Endothelial cell of umbilical vein (primary cell): ENCODE measurements around the gene SNX24. TPM values are rescaled to one million over a fixed set of nuclear protein-coding genes. Genes with fewer than 3 reads are reported as not detected.

Source experiments
- BruUV-seq: library from RNA; stranded (reverse); fragments of 400-500 nt; replicated peaks from 2 replicates; lab custom pipeline; 2021; lab: Mats Ljungman, UMichigan
- CTCF ChIA-PET: fragments of 300-600, 350-600 bp; sonication (Branson Sonifier 250); formaldehyde crosslinking; loops from one replicate; lab custom pipeline; 2021; ENCODE audit warnings: antibody characterized with exemption, inconsistent platforms; lab: Charles Lee
- POLR2A ChIA-PET: fragments of 300-600, 350-600 bp; sonication (Branson Sonifier 250); formaldehyde crosslinking; loops from one replicate; lab custom pipeline; 2021; ENCODE audit warnings: antibody characterized with exemption, inconsistent platforms; lab: Charles Lee
- DNase-seq: peaks from one replicate; pipeline ENCODE4 v3.0.0-alpha.2; 2011; ENCODE audit warnings: low read depth, low spot score
- FAIRE-seq: peaks from 2 replicates; lab custom pipeline; 2011; peaks lifted over from hg19 to GRCh38; lab: Jason Lieb, UNC
- H2AFZ ChIP-seq: 2 replicates; pipeline ENCODE4 v1.6.0; 2012; ENCODE audit warnings: low read depth, low read length, control low read depth, inconsistent platforms
- H3K27ac ChIP-seq: 2 replicates; pipeline ENCODE4 v1.5.1; 2011; ENCODE audit warnings: low read depth, mild to moderate bottlenecking, control low read depth, low read length, moderate library complexity; ENCODE audit not compliant: insufficient read depth
- H3K27me3 ChIP-seq, 2 experiments: 2 replicates each; pipeline versions ENCODE4 v1.6.0 to v1.6.1; 2011; ENCODE audit warnings: low read length in 2 of 2, mixed read lengths in 1 of 2; ENCODE audit not compliant: control insufficient read depth in 2 of 2, insufficient read depth in 2 of 2
- H3K36me3 ChIP-seq, 2 experiments: 2 replicates in 1 of 2; 3 replicates in 1 of 2; pipeline ENCODE4 v1.5.1; 2011; ENCODE audit warnings: low read length in 2 of 2, mild to moderate bottlenecking in 1 of 2, moderate library complexity in 1 of 2; ENCODE audit not compliant: control insufficient read depth in 2 of 2, insufficient read depth in 2 of 2; ENCODE audit errors: extremely low read depth in 1 of 2
- H3K4me1 ChIP-seq: 3 replicates; pipeline ENCODE4 v1.5.1; 2011; ENCODE audit warnings: mild to moderate bottlenecking, low read length; ENCODE audit not compliant: control insufficient read depth, insufficient read depth; ENCODE audit errors: extremely low read depth
- H3K4me2 ChIP-seq: 2 replicates; pipeline ENCODE4 v1.6.1; 2011; ENCODE audit warnings: low read length, control low read depth, mixed read lengths; ENCODE audit not compliant: insufficient read depth
- H3K4me3 ChIP-seq, 3 experiments: fragments of 200-600 bp in 1 of 3; sonication (generic), shearing (Covaris generic) in 1 of 3; replicated peaks in 1 of 3; 2 replicates each; pipeline ENCODE4 v1.5.1; 2011 to 2016; ENCODE audit warnings: control low read depth in 3 of 3, low read length in 3 of 3, mild to moderate bottlenecking in 2 of 3, inconsistent platforms in 1 of 3, low read depth in 1 of 3, moderate library complexity in 1 of 3; ENCODE audit not compliant: insufficient read depth in 1 of 3
- H3K79me2 ChIP-seq: 2 replicates; pipeline ENCODE4 v1.6.0; 2012; ENCODE audit warnings: low read length, inconsistent platforms; ENCODE audit not compliant: control insufficient read depth, insufficient read depth
- H3K9ac ChIP-seq: replicated peaks from 2 replicates; pipeline ENCODE3; 2011; ENCODE audit warnings: low read length, control low read depth; ENCODE audit not compliant: insufficient read depth; ENCODE audit errors: extremely low read depth
- H3K9me1 ChIP-seq: replicated peaks from 3 replicates; pipeline ENCODE4 v1.6.0; 2011; ENCODE audit warnings: mild to moderate bottlenecking, low read length; ENCODE audit not compliant: control insufficient read depth, insufficient read depth; ENCODE audit errors: extremely low read depth
- H3K9me3 ChIP-seq: replicated peaks from 2 replicates; pipeline ENCODE4 v1.5.1; 2012; ENCODE audit warnings: low read length, inconsistent platforms; ENCODE audit not compliant: control insufficient read depth, insufficient read depth
- H4K20me1 ChIP-seq: replicated peaks from 2 replicates; pipeline ENCODE3; 2011; ENCODE audit warnings: mild to moderate bottlenecking, low read length; ENCODE audit not compliant: control insufficient read depth, insufficient read depth; ENCODE audit errors: extremely low read depth
- EZH2 ChIP-seq: IDR thresholded peaks from 2 replicates; pipeline ENCODE4 v1.6.1; 2012; ENCODE audit warnings: borderline replicate concordance, low read depth, mild to moderate bottlenecking, moderate library complexity, low read length, inconsistent platforms; ENCODE audit not compliant: severe bottlenecking
- FOS ChIP-seq: IDR thresholded peaks from 2 replicates; pipeline ENCODE4 v1.6.1; 2011; ENCODE audit warnings: mild to moderate bottlenecking, low read length, moderate library complexity, borderline replicate concordance; ENCODE audit not compliant: insufficient read depth
- GATA2 ChIP-seq: IDR thresholded peaks from 2 replicates; pipeline ENCODE4 v1.7.0; 2011; ENCODE audit warnings: low read depth, mild to moderate bottlenecking, moderate library complexity, mixed read lengths, low read length; ENCODE audit not compliant: insufficient read length, insufficient read depth
- JUN ChIP-seq: IDR thresholded peaks from 2 replicates; pipeline ENCODE4 v1.6.1; 2011; ENCODE audit warnings: borderline replicate concordance, low read depth; ENCODE audit not compliant: insufficient read length, insufficient read depth
- MYC ChIP-seq: IDR thresholded peaks from one replicate; pipeline ENCODE4 v1.6.1; 2011; ENCODE audit warnings: mild to moderate bottlenecking, low read depth, low read length
- POLR2A ChIP-seq: IDR thresholded peaks from 2 replicates; pipeline ENCODE4 v1.6.1; 2012; ENCODE audit warnings: low read depth, mild to moderate bottlenecking, control low read depth, low read length
- POLR2AphosphoS5 ChIP-seq: IDR thresholded peaks from 2 replicates; pipeline ENCODE4 v1.6.1; 2012; ENCODE audit warnings: low read depth, mild to moderate bottlenecking, control low read depth, low read length, moderate library complexity; ENCODE audit not compliant: insufficient read depth
- dilution Hi-C: fragments of 300-500 bp; cut with MboI; formaldehyde crosslinking; loops from one replicate; pipeline ENCODE4 v1.15.0; 2019; ENCODE audit warnings: low sequenced_read_pairs; ENCODE audit not compliant: extremely low pct_ligation_motif_present
- intact Hi-C: fragments of 100-400 bp; cut with micrococcal nuclease; formaldehyde crosslinking; loops from one replicate; pipeline ENCODE4 v1.10.0; 2022
- polyA plus RNA-seq, 4 experiments: library from polyadenylated mRNA; depleted of rRNA in 3 of 4; stranded (reverse) in 3 of 4; unstranded in 1 of 4; fragments of >200 nt; gene quantifications; 2 replicates each; pipeline versions ENCODE4 v1.2.1 to v1.2.3, GENCODE V29; 2011 to 2012; ENCODE audit warnings: missing spikeins in 1 of 4
- total RNA-seq: library from RNA; stranded (reverse); gene quantifications from 2 replicates; pipeline ENCODE4 v1.2.3, GENCODE V29; 2021
- TF ChIP-seq, protein P1 (sequence below), 2 donors: IDR thresholded peaks; 1 replicate in 1 of 2; 2 replicates in 1 of 2; pipeline ENCODE4 v1.5.1; 2011; ENCODE audit warnings: low read length in 2 of 2, mild to moderate bottlenecking in 2 of 2, moderate library complexity in 2 of 2, control low read depth in 1 of 2, inconsistent platforms in 1 of 2, low read depth in 1 of 2; ENCODE audit not compliant: insufficient read depth in 1 of 2; ENCODE audit errors: extremely low read depth in 1 of 2
- TF ChIP-seq, protein P2 (sequence below): IDR thresholded peaks from 2 replicates; pipeline ENCODE4 v1.6.1; 2011; ENCODE audit not compliant: insufficient read depth, insufficient read length

SNX24 gene
- total and polyA plus RNA-seq, 2 donors (not counting 3 experiments of a cell fraction or from before 2014, with no cell fraction given), result 2.9 to 14.9 TPM

- DNase-seq (no peak), FAIRE-seq (no peak)
- Histone ChIP-seq H3K4me3 (no peak overlapping the region), H3K36me3 (no peaks in the 10 kb centered on the region), H3K9me1 (no peaks in the 10 kb centered on the region), H4K20me1 (no peaks in the 10 kb centered on the region), H3K9ac (no peak overlapping the region), H3K9me3 (no peaks in the 10 kb centered on the region), H3K4me1 (peaks cover 5% of the 10 kb centered on the region), H3K27ac (no peak overlapping the region), H3K27me3 (no peaks in the 10 kb centered on the region), H2AFZ (no peak overlapping the region), H3K79me2 (no peaks in the 10 kb centered on the region), H3K4me2 (no peak overlapping the region)
- ChIA-PET CTCF (interaction anchor here (1.7 kb wide), 1 partner anchor 136 kb away, joined by 5 read pairs; no protein-coding TSS in a partner anchor), POLR2A (no interaction called here)
- no peak for TF ChIP-seq POLR2AphosphoS5
- TF ChIP-seq, protein P1, sequence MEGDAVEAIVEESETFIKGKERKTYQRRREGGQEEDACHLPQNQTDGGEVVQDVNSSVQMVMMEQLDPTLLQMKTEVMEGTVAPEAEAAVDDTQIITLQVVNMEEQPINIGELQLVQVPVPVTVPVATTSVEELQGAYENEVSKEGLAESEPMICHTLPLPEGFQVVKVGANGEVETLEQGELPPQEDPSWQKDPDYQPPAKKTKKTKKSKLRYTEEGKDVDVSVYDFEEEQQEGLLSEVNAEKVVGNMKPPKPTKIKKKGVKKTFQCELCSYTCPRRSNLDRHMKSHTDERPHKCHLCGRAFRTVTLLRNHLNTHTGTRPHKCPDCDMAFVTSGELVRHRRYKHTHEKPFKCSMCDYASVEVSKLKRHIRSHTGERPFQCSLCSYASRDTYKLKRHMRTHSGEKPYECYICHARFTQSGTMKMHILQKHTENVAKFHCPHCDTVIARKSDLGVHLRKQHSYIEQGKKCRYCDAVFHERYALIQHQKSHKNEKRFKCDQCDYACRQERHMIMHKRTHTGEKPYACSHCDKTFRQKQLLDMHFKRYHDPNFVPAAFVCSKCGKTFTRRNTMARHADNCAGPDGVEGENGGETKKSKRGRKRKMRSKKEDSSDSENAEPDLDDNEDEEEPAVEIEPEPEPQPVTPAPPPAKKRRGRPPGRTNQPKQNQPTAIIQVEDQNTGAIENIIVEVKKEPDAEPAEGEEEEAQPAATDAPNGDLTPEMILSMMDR (IDR thresholded peaks at IDR 0.05; ENCODE audit: extremely low read depth in 1 of 2, insufficient read depth in 1 of 2, low read depth in 1 of 2, low read length in 2 of 2), result no peak
- dilution Hi-C loops, result no loop called here
- intact Hi-C loops, result loop anchor here (10.0 kb wide), 2 partner anchors 655 to 675 kb away; partner anchors contain the start of gene CSNK1G3
- no TSS peak for BruUV-seq
Measured at GRCh38 chr5:122839731-122840130, 5.7 kb upstream of the SNX24 start.

GRCh38 chr5:122842016-122842580 is 3.3 kb upstream of the SNX24 start:
- dilution Hi-C loops, result no loop called here
- intact Hi-C loops, result loop anchor here (10.0 kb wide), 2 partner anchors 657 to 673 kb away; partner anchors contain the start of gene CSNK1G3
- H3K27ac ChIP-seq, result no peak overlapping the region

More at GRCh38 chr5:122842016-122842580, 3.3 kb upstream of the SNX24 start:
- ChIA-PET POLR2A (no interaction called here), CTCF (no interaction called here)
- no peaks in the 10 kb centered on the region for H4K20me1 ChIP-seq
- no peak overlapping the region for H3K4me2 ChIP-seq
- H3K9me3 ChIP-seq, result no peaks in the 10 kb centered on the region
- no TSS peak for BruUV-seq
- H3K4me1 ChIP-seq, result peaks cover 14% of the 10 kb centered on the region
- FAIRE-seq (no peak), DNase-seq (no peak)
- no peaks in the 10 kb centered on the region for H3K79me2 ChIP-seq
- no peak overlapping the region for H2AFZ ChIP-seq
- H3K9ac ChIP-seq, result no peak overlapping the region
- H3K4me3 ChIP-seq, result no peak overlapping the region
- no peaks in the 10 kb centered on the region for H3K36me3 ChIP-seq
- TF ChIP-seq MYC (no peak), POLR2A (no peak), POLR2AphosphoS5 (no peak), GATA2 (no peak), FOS (no peak), JUN (no peak), EZH2 (no peak)
- TF ChIP-seq, protein P1 (IDR thresholded peaks at IDR 0.05; ENCODE audit: extremely low read depth in 1 of 2, insufficient read depth in 1 of 2, low read depth in 1 of 2, low read length in 2 of 2), result no peak
- TF ChIP-seq, protein P2, sequence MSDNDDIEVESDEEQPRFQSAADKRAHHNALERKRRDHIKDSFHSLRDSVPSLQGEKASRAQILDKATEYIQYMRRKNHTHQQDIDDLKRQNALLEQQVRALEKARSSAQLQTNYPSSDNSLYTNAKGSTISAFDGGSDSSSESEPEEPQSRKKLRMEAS, result no peak
- no peaks in the 10 kb centered on the region for H3K27me3 ChIP-seq
- no peaks in the 10 kb centered on the region for H3K9me1 ChIP-seq
